Left lung (tissue), 10 donors: ENCODE results near the gene KCTD12. TPM values are rescaled to one million over a fixed set of nuclear protein-coding genes. Genes with fewer than 3 reads are reported as not detected.

ENCODE experiments used
- ATAC-seq: fragments of 200-7000 bp; cut with Tn5 transposase; one replicate; pipeline ENCODE4 v1.9.1; 2020; ENCODE audit warnings: moderate library complexity
- DNase-seq, 4 donors: peaks; one replicate each; pipeline ENCODE4 v3.0.0-alpha.2; 2013 to 2020
- H3K27ac ChIP-seq, 2 donors: fragments of 200-600 bp; sonication (generic) in 1 of 2; one replicate each; pipeline versions ENCODE4 v1.5.0 to v1.8.0; 2020 to 2021
- H3K27me3 ChIP-seq, 2 donors: fragments of 200-600 bp; sonication (generic) in 1 of 2; one replicate each; pipeline versions ENCODE4 v1.5.0 to v1.8.0; 2020 to 2021
- H3K36me3 ChIP-seq, 2 donors: fragments of 200-600 bp; sonication (generic) in 1 of 2; one replicate each; pipeline versions ENCODE4 v1.5.0 to v1.8.0; 2020 to 2021
- H3K4me1 ChIP-seq, 2 donors: fragments of 200-600 bp; one replicate each; pipeline ENCODE4 v1.8.0; 2021
- H3K4me3 ChIP-seq, 2 donors: fragments of 200-600 bp; sonication (generic) in 1 of 2; one replicate each; pipeline versions ENCODE4 v1.5.0 to v1.8.0; 2020 to 2021; ENCODE audit warnings: mild to moderate bottlenecking in 1 of 2
- H3K9me3 ChIP-seq, 2 donors: fragments of 200-600 bp; sonication (generic) in 1 of 2; one replicate each; pipeline versions ENCODE4 v1.5.0 to v1.8.0; 2020 to 2021
- CTCF ChIP-seq, 2 donors: fragments of 200-600 bp; sonication (generic) in 1 of 2; IDR thresholded peaks; one replicate each; pipeline versions ENCODE4 v1.5.0 to v1.8.0; 2021; ENCODE audit warnings: antibody characterized with exemption in 2 of 2
- intact Hi-C, 2 donors: fragments of 100-400 bp; cut with DNase I; formaldehyde crosslinking; loops; one replicate each; pipeline versions ENCODE4 v1.11.2 to v1.14.2; 2022
- polyA plus RNA-seq, 6 donors: library from polyadenylated mRNA; unstranded; fragments of 120-200 nt; gene quantifications; one replicate each; pipeline ENCODE4 v1.2.1, GENCODE V29; 2013; ENCODE audit not compliant: insufficient read length in 6 of 6
- total RNA-seq, 2 donors: library from RNA; stranded (reverse); fragmentation: NEBNext Ultra II Directional; extraction: Animal tissue kit (Norgen Biotek cat#: 25700); gene quantifications; one replicate each; pipeline ENCODE4 v1.2.1, GENCODE V29; 2021
- donor health status: DM: no; HTN: yes; CAD: no.
- donor health status: DM: no; HTN: no; CAD: no.

Gene KCTD12
- total and polyA plus RNA-seq, 8 donors = 153 to 234 (median 180) TPM

DNA sequence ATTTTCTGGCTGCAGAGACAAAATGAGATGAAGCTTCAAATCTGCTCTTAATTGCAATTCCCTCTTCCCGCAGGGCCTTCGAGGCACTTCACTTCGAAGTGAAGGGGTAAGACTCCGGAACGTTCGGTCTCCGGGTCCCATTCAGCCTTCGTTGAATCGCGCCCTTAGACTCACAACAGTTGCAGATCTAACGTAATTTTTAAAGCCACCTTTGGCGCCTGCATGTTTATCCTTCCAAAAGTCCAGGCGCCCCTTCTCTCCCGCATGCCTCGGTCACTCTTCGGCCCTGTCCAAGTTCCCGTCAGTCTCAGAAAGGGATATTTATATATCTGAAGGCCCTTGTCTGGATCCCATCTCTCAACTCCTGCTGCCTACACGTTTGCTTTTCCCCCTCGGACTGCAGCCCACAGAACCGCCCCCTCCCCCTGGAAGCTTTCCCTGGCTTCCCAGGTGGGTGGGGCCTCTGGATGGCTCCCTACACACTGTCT, 915 bp upstream of the KCTD12 start:
- H3K9me3 ChIP-seq = no peaks in the 10 kb centered on the region
- TF ChIP-seq CTCF (IDR thresholded peaks at IDR 0.05) = no peak
- H3K27ac ChIP-seq = peak overlapping the region; percentile 95 to 98
- peaks cover 0 to 4% of the 10 kb centered on the region in 2 donors for H3K27me3 ChIP-seq
- intact Hi-C loops = loop anchor here in 1 of 2 donors (5.0 kb wide), 1 partner anchor 220 kb away; no protein-coding TSS in a partner anchor
- peaks cover 0 to 18% of the 10 kb centered on the region in 2 donors for H3K4me1 ChIP-seq
- DNase-seq (peak in 2 of 4 donors; percentile 37 to 62), ATAC-seq (no peak)
- no peaks in the 10 kb centered on the region for H3K36me3 ChIP-seq
- H3K4me3 ChIP-seq = peak overlapping the region; percentile 80 to 83

DNA sequence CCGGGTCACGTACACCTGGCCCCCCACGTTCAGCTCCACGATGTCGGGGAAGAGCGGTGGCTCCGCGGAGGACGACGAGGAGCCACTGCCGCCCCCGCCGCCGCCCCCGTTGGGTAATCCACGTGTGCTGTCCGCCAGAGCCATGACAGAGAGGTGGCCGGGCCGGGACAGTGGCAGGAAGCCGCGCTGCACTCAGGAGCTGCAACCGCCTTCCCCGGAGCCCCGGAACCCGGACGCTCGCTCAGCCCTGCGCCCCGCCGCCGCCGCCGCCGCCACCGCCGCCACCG, 257 bp downstream of the KCTD12 start:
- Histone ChIP-seq H3K4me1 (peaks cover 0 to 29% of the 10 kb centered on the region in 2 donors), H3K27ac (peak overlapping the region; percentile 95 to 98), H3K36me3 (no peaks in the 10 kb centered on the region), H3K4me3 (peak overlapping the region; percentile 80 to 83), H3K27me3 (no peaks in the 10 kb centered on the region), H3K9me3 (no peaks in the 10 kb centered on the region)
- no peak for ATAC-seq
- intact Hi-C loops = loop anchor here in 1 of 2 donors (5.0 kb wide), 1 partner anchor 219 kb away; no protein-coding TSS in a partner anchor
- no peak for DNase-seq
- no peak for TF ChIP-seq CTCF (IDR thresholded peaks at IDR 0.05)

DNA sequence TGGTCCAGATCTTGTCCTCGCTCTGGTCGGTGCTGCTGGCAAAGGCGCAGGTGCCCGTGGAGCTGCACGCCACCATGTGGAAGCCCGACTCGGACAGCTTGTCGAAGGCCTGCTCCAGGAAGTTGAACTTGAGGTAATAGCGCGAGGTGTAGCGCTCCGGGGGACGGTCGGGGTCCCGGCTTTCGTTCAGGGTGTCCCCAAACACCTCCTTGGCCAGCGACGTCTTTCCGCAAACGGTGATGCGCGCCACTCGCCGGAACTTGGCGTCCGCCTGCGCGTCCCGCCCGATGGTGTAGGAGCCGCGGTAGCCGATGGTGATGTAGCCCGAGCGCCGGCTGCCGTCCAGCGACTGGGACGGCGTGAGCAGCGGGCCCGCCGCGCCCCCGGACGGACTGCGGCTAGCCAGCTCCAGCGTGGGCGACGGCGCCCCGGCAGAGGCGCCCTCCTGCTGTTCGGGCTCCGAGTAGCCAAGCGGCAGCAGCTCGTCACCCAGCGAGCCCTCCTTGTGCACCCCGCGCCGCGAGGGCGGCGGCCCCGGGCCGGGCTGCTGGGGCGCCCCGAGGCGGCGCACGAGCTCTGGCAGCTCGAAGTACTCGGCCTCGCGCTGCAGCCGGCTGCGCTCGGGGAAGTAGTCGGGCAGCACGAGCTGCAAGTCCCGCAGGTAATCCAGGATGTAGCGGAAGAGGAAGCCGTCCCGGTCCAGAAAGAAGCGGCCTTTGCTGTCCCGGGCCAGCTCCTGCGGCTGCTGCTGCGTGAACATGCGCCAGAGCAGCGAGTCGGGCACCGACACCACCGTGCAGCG, 801 bp downstream of the KCTD12 start:
- Histone ChIP-seq H3K4me1 (peaks cover 0 to 34% of the 10 kb centered on the region in 2 donors), H3K9me3 (no peaks in the 10 kb centered on the region), H3K27ac (peak overlapping the region; percentile 95 to 98), H3K27me3 (no peaks in the 10 kb centered on the region), H3K4me3 (peak overlapping the region; percentile 80 to 83), H3K36me3 (no peaks in the 10 kb centered on the region)
- TF ChIP-seq CTCF (IDR thresholded peaks at IDR 0.05) = peak in 1 of 2 donors; percentile 6
- peak; percentile 65 for ATAC-seq
- DNase-seq = peak; percentile 79 to 92 (median 86)
- intact Hi-C loops = loop anchor here in 1 of 2 donors (5.0 kb wide), 1 partner anchor 218 kb away; no protein-coding TSS in a partner anchor

GRCh38 chr13:76884907-76885202, 1.4 kb downstream of the KCTD12 start:
- Histone ChIP-seq H3K9me3 (no peaks in the 10 kb centered on the region), H3K36me3 (no peaks in the 10 kb centered on the region), H3K27me3 (no peaks in the 10 kb centered on the region), H3K4me1 (peaks cover 0 to 40% of the 10 kb centered on the region in 2 donors), H3K4me3 (peak overlapping the region; percentile 80 to 83), H3K27ac (peak overlapping the region; percentile 95 to 98)
- no peak for TF ChIP-seq CTCF (IDR thresholded peaks at IDR 0.05)
- DNase-seq (no peak), ATAC-seq (no peak)
- intact Hi-C loops = loop anchor here in 1 of 2 donors (5.0 kb wide), 1 partner anchor 218 kb away; no protein-coding TSS in a partner anchor

- no peak for TF ChIP-seq CTCF (IDR thresholded peaks at IDR 0.05)
- peak overlapping the region; percentile 95 to 98 for H3K27ac ChIP-seq
- ATAC-seq = peak; percentile 2
- peak in 3 of 4 donors; percentile 65 to 72 (median 68) for DNase-seq
- H3K27me3 ChIP-seq = no peaks in the 10 kb centered on the region
- H3K4me3 ChIP-seq = peak overlapping the region; percentile 80 to 83
- peaks cover 0 to 43% of the 10 kb centered on the region in 2 donors for H3K4me1 ChIP-seq
- H3K36me3 ChIP-seq = no peaks in the 10 kb centered on the region
- H3K9me3 ChIP-seq = no peaks in the 10 kb centered on the region
- intact Hi-C loops = no loop called here
These were observed 1.9 kb downstream of the KCTD12 start for GRCh38 chr13:76884186-76884906.
